Left lung (tissue), 10 donors: ENCODE results near the gene MALT1. TPM values are rescaled to one million over a fixed set of nuclear protein-coding genes. Genes with fewer than 3 reads are reported as not detected.

Source experiments
- ATAC-seq: fragments of 200-7000 bp; cut with Tn5 transposase; one replicate; pipeline ENCODE4 v1.9.1; 2020; ENCODE audit warnings: moderate library complexity
- DNase-seq, 4 donors: peaks; one replicate each; pipeline ENCODE4 v3.0.0-alpha.2; 2013 to 2020
- H3K27ac ChIP-seq, 2 donors: fragments of 200-600 bp; sonication (generic) in 1 of 2; one replicate each; pipeline versions ENCODE4 v1.5.0 to v1.8.0; 2020 to 2021
- H3K27me3 ChIP-seq, 2 donors: fragments of 200-600 bp; sonication (generic) in 1 of 2; one replicate each; pipeline versions ENCODE4 v1.5.0 to v1.8.0; 2020 to 2021
- H3K36me3 ChIP-seq, 2 donors: fragments of 200-600 bp; sonication (generic) in 1 of 2; one replicate each; pipeline versions ENCODE4 v1.5.0 to v1.8.0; 2020 to 2021
- H3K4me1 ChIP-seq, 2 donors: fragments of 200-600 bp; one replicate each; pipeline ENCODE4 v1.8.0; 2021
- H3K4me3 ChIP-seq, 2 donors: fragments of 200-600 bp; sonication (generic) in 1 of 2; one replicate each; pipeline versions ENCODE4 v1.5.0 to v1.8.0; 2020 to 2021; ENCODE audit warnings: mild to moderate bottlenecking in 1 of 2
- H3K9me3 ChIP-seq, 2 donors: fragments of 200-600 bp; sonication (generic) in 1 of 2; one replicate each; pipeline versions ENCODE4 v1.5.0 to v1.8.0; 2020 to 2021
- intact Hi-C, 2 donors: fragments of 100-400 bp; cut with DNase I; formaldehyde crosslinking; loops; one replicate each; pipeline versions ENCODE4 v1.11.2 to v1.14.2; 2022
- polyA plus RNA-seq, 6 donors: library from polyadenylated mRNA; unstranded; fragments of 120-200 nt; gene quantifications; one replicate each; pipeline ENCODE4 v1.2.1, GENCODE V29; 2013; ENCODE audit not compliant: insufficient read length in 6 of 6
- total RNA-seq, 2 donors: library from RNA; stranded (reverse); fragmentation: NEBNext Ultra II Directional; extraction: Animal tissue kit (Norgen Biotek cat#: 25700); gene quantifications; one replicate each; pipeline ENCODE4 v1.2.1, GENCODE V29; 2021
- TF ChIP-seq, protein P1 (sequence below), 2 donors: fragments of 200-600 bp; sonication (generic) in 1 of 2; IDR thresholded peaks; one replicate each; pipeline versions ENCODE4 v1.5.0 to v1.8.0; 2021; ENCODE audit warnings: antibody characterized with exemption in 2 of 2
- donor health status: DM: no; HTN: yes; CAD: no.
- donor health status: DM: no; HTN: no; CAD: no.

The MALT1 gene
- total and polyA plus RNA-seq, 8 donors, result 17.1 to 31.4 (median 22.8) TPM

DNA sequence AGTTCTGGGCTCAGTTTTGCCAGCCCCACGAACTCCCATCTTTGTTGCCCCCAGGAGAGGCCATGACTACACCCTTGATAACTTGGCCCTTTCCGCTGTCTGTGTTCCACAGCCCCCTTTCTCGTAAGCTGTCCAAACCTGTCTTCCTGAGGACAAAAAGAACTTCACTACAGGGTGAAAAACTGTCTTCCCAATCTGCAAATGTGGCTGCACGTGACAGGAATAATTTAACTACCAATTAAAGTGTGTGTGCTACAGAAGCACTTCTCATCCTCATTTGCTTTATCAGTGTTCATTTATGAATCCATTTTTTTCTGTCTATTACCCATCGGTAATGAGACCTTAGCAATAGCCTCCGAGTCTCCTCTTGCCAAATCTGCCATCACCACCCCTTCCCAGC, 33.3 kb upstream of the MALT1 start:
- no peaks in the 10 kb centered on the region for H3K27me3 ChIP-seq
- no peaks in the 10 kb centered on the region for H3K9me3 ChIP-seq
- H3K4me1 ChIP-seq, result no peaks in the 10 kb centered on the region
- H3K36me3 ChIP-seq, result no peaks in the 10 kb centered on the region
- intact Hi-C loops, result no loop called here
- ATAC-seq, result no peak
- TF ChIP-seq, protein P1, sequence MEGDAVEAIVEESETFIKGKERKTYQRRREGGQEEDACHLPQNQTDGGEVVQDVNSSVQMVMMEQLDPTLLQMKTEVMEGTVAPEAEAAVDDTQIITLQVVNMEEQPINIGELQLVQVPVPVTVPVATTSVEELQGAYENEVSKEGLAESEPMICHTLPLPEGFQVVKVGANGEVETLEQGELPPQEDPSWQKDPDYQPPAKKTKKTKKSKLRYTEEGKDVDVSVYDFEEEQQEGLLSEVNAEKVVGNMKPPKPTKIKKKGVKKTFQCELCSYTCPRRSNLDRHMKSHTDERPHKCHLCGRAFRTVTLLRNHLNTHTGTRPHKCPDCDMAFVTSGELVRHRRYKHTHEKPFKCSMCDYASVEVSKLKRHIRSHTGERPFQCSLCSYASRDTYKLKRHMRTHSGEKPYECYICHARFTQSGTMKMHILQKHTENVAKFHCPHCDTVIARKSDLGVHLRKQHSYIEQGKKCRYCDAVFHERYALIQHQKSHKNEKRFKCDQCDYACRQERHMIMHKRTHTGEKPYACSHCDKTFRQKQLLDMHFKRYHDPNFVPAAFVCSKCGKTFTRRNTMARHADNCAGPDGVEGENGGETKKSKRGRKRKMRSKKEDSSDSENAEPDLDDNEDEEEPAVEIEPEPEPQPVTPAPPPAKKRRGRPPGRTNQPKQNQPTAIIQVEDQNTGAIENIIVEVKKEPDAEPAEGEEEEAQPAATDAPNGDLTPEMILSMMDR (IDR thresholded peaks at IDR 0.05), result no peak
- H3K4me3 ChIP-seq, result no peak overlapping the region
- DNase-seq, result no peak
- H3K27ac ChIP-seq, result no peak overlapping the region

DNA sequence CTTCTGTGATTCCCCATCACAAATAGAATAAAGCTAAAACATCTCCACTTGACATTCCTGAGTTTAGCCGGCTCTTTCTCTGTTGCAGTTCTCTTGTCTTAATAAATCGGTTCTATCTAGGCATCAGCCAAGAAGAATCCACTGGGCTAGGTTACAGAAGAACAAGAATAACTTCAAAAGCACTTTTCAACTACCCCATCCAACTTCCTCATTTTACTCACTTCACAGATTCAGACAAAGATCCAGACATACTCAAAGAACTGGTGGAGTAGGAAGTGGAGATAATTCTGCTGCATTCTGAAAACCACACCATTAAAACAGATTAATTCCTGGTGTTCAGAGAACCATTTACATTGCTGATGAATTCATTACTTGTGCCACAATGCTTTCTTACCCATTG, 32.8 kb upstream of the MALT1 start:
- H3K27me3 ChIP-seq, result no peaks in the 10 kb centered on the region
- intact Hi-C loops, result no loop called here
- ATAC-seq (peak; percentile 53), DNase-seq (no peak)
- no peak overlapping the region for H3K4me3 ChIP-seq
- no peaks in the 10 kb centered on the region for H3K36me3 ChIP-seq
- H3K4me1 ChIP-seq, result no peaks in the 10 kb centered on the region
- TF ChIP-seq, protein P1 (IDR thresholded peaks at IDR 0.05), result no peak
- no peak overlapping the region for H3K27ac ChIP-seq
- H3K9me3 ChIP-seq, result no peaks in the 10 kb centered on the region

DNA sequence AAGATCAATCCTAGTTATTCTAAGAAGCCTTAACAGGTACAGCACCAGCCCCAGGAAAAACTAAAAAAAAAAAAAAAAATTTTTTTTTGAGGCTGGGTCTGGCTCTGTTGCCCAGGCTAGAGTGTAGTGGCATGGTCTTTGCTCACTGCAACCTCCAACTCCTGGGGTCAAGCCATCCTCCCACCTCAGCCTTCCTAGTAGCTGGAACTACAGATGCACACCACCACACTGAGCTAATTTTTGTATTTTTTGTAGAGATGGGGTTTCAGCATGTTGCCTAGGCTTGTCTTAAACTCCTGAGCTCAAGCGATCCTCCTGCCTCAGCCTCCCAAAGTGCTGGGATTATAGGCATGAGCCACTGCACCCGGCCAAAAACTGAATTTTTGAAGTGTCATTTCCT, 32.0 kb upstream of the MALT1 start:
- H3K9me3 ChIP-seq, result no peaks in the 10 kb centered on the region
- no peak overlapping the region for H3K27ac ChIP-seq
- H3K4me1 ChIP-seq, result no peaks in the 10 kb centered on the region
- no peaks in the 10 kb centered on the region for H3K27me3 ChIP-seq
- no peaks in the 10 kb centered on the region for H3K36me3 ChIP-seq
- DNase-seq (no peak), ATAC-seq (no peak)
- TF ChIP-seq, protein P1 (IDR thresholded peaks at IDR 0.05), result no peak
- intact Hi-C loops, result no loop called here
- no peak overlapping the region for H3K4me3 ChIP-seq

DNA sequence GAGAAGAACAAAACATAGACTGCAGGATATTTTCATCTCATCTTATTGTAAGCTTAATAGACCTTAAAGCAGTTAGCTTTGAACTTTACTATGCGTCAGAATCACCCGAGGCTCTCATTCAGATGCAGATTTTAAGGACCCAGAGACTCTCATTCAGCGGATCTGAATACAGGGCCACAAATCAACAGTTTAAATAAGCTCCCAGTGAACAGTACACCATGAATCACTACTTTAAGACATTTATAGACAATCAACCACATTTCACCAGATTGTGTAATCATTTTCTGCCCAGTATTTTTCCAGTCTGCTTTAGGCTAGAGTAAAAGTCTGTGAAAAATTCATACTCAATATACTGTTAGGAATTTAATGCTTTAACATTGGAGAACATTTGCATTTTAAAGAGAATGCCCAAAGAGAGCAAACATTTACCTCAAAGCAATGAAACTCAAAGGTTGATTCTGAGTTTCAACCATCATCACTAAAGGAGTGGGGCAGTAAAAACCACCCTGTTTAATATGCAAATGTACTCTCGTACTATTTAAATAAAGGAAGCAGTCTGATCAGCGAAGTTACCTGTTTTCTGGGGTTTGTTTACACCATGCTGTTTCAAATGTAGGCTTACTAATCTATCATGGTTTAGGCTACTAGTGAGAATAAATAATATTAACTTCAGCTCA, 31.4 kb upstream of the MALT1 start:
- DNase-seq (no peak), ATAC-seq (peak; percentile 22)
- Histone ChIP-seq H3K36me3 (no peaks in the 10 kb centered on the region), H3K27ac (no peak overlapping the region), H3K4me3 (no peak overlapping the region), H3K9me3 (no peaks in the 10 kb centered on the region), H3K4me1 (no peaks in the 10 kb centered on the region), H3K27me3 (no peaks in the 10 kb centered on the region)
- TF ChIP-seq, protein P1 (IDR thresholded peaks at IDR 0.05), result no peak
- intact Hi-C loops, result no loop called here

DNA sequence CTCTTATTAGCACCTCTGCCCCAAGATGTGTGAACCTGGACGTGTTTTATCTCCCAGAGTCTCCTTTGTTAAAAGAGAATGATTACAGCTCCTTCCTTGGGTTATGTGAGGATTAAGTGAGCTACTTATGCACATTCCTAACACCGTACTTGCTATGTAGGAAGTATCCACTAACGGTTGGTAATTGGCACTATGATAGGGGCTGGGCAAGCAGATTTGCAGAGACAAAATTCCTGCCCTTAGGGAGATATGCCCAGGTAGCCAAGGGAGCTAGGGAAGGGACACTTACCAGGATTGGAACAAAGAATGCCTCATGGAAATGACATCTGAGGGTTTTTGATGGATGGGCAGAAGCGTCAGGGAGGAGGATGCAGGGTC, 30.8 kb upstream of the MALT1 start:
- intact Hi-C loops, result no loop called here
- Histone ChIP-seq H3K4me1 (no peaks in the 10 kb centered on the region), H3K27me3 (no peaks in the 10 kb centered on the region), H3K36me3 (no peaks in the 10 kb centered on the region), H3K9me3 (no peaks in the 10 kb centered on the region), H3K4me3 (no peak overlapping the region), H3K27ac (no peak overlapping the region)
- TF ChIP-seq, protein P1 (IDR thresholded peaks at IDR 0.05), result no peak
- DNase-seq, result no peak
- no peak for ATAC-seq
